ENCODE measurements around the gene C6orf15. TPM values are rescaled to one million over a fixed set of nuclear protein-coding genes. Genes with fewer than 3 reads are reported as not detected.

C6orf15 gene
- total RNA-seq, 1 donor from 2014 or later = not detected

GRCh38 chr6:31158140-31158862 is 45.9 kb upstream of the C6orf15 start, which contains the start of gene TCF19:
TSS of gene TCF19 (plus strand) at chr6:31158589. CDS start at chr6:31159470, 881 bp downstream.
- Mint-ChIP-seq H3K27ac (peak within 1 kb of the TSS; percentile 74), H3K4me1 (peaks cover 26% of the 10 kb centered on the region), H3K9me3 (no peaks in the 10 kb centered on the region), H3K4me3 (peak within 1 kb of the TSS; percentile 98), H3K36me3 (peaks cover 15% of the 10 kb centered on the region), H3K27me3 (ENCODE audit: insufficient read depth, low read depth) (peaks cover 2% of the 10 kb centered on the region)
- Histone ChIP-seq H3K36me3 (peaks cover 5% of the 10 kb centered on the region), H3K4me2 (peak within 1 kb of the TSS; percentile 93), H4K20me1 (ENCODE audit: low read depth) (no peaks in the 10 kb centered on the region), H3K9me3 (ENCODE audit: low read depth) (no peaks in the 10 kb centered on the region), H3K9ac (peak within 1 kb of the TSS; percentile 50), H2AFZ (replicated peaks) (peak within 1 kb of the TSS; percentile 90), H3K4me3 (peak within 1 kb of the TSS; percentile 87), H3F3A (ENCODE audit: low read depth) (peaks cover 14% of the 10 kb centered on the region), H3K4me1 (peaks cover 10% of the 10 kb centered on the region), H3K27me3 (peaks cover 12% of the 10 kb centered on the region), H3K79me2 (ENCODE audit: low read depth) (peaks cover 11% of the 10 kb centered on the region), H3K27ac (no peak within 1 kb of the TSS)
- TF ChIP-seq CTCF (IDR thresholded peaks at IDR 0.05) = no peak
- TF ChIP-seq EZH2 (IDR thresholded peaks at IDR 0.05) = peak; percentile 37
- peak; percentile 98 for DNase-seq (ENCODE audit: low spot score)

- Mint-ChIP-seq H3K27ac (peak within 1 kb of the TSS; percentile 74), H3K4me1 (peaks cover 29% of the 10 kb centered on the region), H3K27me3 (ENCODE audit: insufficient read depth, low read depth) (peaks cover 2% of the 10 kb centered on the region), H3K4me3 (peak within 1 kb of the TSS; percentile 98), H3K9me3 (no peaks in the 10 kb centered on the region), H3K36me3 (peaks cover 17% of the 10 kb centered on the region)
- peak; percentile 46 for DNase-seq (ENCODE audit: low spot score)
- H4K20me1 ChIP-seq (ENCODE audit: low read depth) = no peaks in the 10 kb centered on the region
- H3K4me3 ChIP-seq = peak within 1 kb of the TSS; percentile 87
- peak within 1 kb of the TSS; percentile 93 for H3K4me2 ChIP-seq
- H3K4me1 ChIP-seq = peaks cover 10% of the 10 kb centered on the region
- peaks cover 11% of the 10 kb centered on the region for H3K79me2 ChIP-seq (ENCODE audit: low read depth)
- peaks cover 12% of the 10 kb centered on the region for H3K27me3 ChIP-seq
- H3K27ac ChIP-seq = no peak within 1 kb of the TSS
- no peaks in the 10 kb centered on the region for H3K9me3 ChIP-seq (ENCODE audit: low read depth)
- H3F3A ChIP-seq (ENCODE audit: low read depth) = peaks cover 12% of the 10 kb centered on the region
- H3K36me3 ChIP-seq = peaks cover 5% of the 10 kb centered on the region
- peak within 1 kb of the TSS; percentile 50 for H3K9ac ChIP-seq
- peak within 1 kb of the TSS; percentile 90 for H2AFZ ChIP-seq (replicated peaks)
- TF ChIP-seq CTCF (IDR thresholded peaks at IDR 0.05) (no peak), EZH2 (IDR thresholded peaks at IDR 0.05) (no peak), EZH2phosphoT487 (IDR thresholded peaks at IDR 0.05) (no peak)
These were observed 45.3 kb upstream of the C6orf15 start, which contains the start of gene CCHCR1 for GRCh38 chr6:31157513-31158139. TSS of gene CCHCR1 (minus strand) at chr6:31157802. CDS start at chr6:31157600, 202 bp downstream.

- Histone ChIP-seq H3K36me3 (peaks cover 5% of the 10 kb centered on the region), H3K9me3 (ENCODE audit: low read depth) (no peaks in the 10 kb centered on the region), H3K27me3 (peaks cover 12% of the 10 kb centered on the region), H2AFZ (replicated peaks) (no peak overlapping the region), H3F3A (ENCODE audit: low read depth) (peaks cover 12% of the 10 kb centered on the region), H3K9ac (no peak overlapping the region), H3K4me3 (no peak overlapping the region), H4K20me1 (ENCODE audit: low read depth) (no peaks in the 10 kb centered on the region), H3K27ac (no peak overlapping the region), H3K4me2 (peak overlapping the region; percentile 93), H3K79me2 (ENCODE audit: low read depth) (peaks cover 11% of the 10 kb centered on the region), H3K4me1 (peaks cover 10% of the 10 kb centered on the region)
- no peak for TF ChIP-seq EZH2 (IDR thresholded peaks at IDR 0.05)
- no peak for TF ChIP-seq EZH2phosphoT487 (IDR thresholded peaks at IDR 0.05)
- TF ChIP-seq CTCF (IDR thresholded peaks at IDR 0.05) = no peak
- no peak overlapping the region for H3K27ac Mint-ChIP-seq
- no peak for DNase-seq (ENCODE audit: low spot score)
- peaks cover 2% of the 10 kb centered on the region for H3K27me3 Mint-ChIP-seq (ENCODE audit: insufficient read depth, low read depth)
- H3K4me3 Mint-ChIP-seq = no peak overlapping the region
- peaks cover 13% of the 10 kb centered on the region for H3K36me3 Mint-ChIP-seq
- peaks cover 29% of the 10 kb centered on the region for H3K4me1 Mint-ChIP-seq
- no peaks in the 10 kb centered on the region for H3K9me3 Mint-ChIP-seq
These were observed 44.3 kb upstream of the C6orf15 start for GRCh38 chr6:31156641-31157040.
